ENCODE data around the gene PSMD12.

DNA sequence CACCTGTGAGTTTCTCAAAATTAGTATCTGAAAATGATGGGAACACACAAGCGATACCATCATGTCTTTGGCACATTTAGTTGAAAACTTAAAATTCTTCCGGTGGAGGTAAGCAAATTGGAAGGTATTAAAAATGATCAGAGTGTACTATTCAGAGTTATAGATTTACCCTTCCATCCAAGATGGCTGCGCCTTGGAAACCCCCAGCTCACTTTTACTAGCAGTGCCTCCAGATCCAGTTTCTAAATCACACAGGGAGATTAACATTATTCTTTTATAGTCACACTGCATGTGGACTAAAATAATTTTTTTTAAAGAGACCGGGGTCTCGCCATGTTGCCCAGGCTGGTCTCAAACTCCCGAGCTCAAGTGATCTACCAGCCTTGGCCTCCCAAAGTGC, 25.7 kb upstream of the PSMD12 start:
- TF ChIP-seq POLR2AphosphoS5 (IDR thresholded peaks at IDR 0.05; ENCODE audit: low read depth, low read length) = no peak
- TF ChIP-seq TAF1 (IDR thresholded peaks at IDR 0.05; ENCODE audit: borderline replicate concordance, insufficient read depth, low read length) = no peak
- no peak for TF ChIP-seq SIN3A (IDR thresholded peaks at IDR 0.05; ENCODE audit: borderline replicate concordance, insufficient read depth, low read length)

All from PFSK-1 (cell line).